DMS 273 (cell line): ENCODE data around the gene C2CD4D.
A peak's percentile ranks its signal among the peaks of the same experiment; 100 is the strongest.

Source experiments
- DNase-seq: peaks from one replicate; lab custom pipeline; 2025; ENCODE audit not compliant: unreplicated experiment; lab: John Stamatoyannopoulos, UW

The C2CD4D gene

DNA sequence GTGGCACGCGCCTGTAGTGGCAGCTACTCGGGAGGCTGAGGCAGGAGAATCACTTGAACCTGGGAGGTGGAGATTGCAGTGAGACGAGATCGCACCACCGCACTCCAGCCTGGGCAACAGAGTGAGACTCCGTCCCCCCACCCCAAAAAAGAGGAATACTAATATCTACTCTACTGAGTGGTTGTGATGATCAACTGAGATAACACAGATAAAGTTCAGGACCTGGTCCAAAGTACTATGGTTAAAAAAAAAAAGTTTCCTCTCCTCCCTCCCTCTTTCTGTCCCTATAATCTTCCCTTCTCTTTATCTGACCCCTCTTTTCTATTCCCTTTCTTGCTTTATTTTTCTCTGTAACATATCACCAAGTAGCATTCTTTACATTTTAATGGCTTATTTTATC is 4.0 kb downstream of the C2CD4D start:
- DNase-seq = no peak

DNA sequence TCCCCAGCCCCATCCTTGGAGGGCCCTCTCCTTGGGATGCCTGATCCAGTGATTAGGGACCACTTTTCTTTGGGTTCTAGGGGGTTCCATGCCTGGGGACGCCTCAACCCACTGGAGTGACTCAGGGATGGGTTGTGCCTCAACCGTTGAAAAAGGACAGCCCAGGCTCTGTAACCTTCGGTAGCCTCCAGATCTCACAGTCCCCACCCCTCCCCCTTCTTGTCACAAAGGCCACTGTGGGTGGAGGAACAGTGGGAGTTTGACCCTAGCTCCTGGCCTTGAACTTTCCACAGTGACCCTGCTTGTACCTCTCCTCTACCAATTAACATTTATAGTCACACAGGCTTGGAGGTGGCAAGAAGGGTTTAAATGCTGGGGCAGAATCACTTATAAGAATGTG is 5.4 kb downstream of the C2CD4D start:
- no peak for DNase-seq

DNA sequence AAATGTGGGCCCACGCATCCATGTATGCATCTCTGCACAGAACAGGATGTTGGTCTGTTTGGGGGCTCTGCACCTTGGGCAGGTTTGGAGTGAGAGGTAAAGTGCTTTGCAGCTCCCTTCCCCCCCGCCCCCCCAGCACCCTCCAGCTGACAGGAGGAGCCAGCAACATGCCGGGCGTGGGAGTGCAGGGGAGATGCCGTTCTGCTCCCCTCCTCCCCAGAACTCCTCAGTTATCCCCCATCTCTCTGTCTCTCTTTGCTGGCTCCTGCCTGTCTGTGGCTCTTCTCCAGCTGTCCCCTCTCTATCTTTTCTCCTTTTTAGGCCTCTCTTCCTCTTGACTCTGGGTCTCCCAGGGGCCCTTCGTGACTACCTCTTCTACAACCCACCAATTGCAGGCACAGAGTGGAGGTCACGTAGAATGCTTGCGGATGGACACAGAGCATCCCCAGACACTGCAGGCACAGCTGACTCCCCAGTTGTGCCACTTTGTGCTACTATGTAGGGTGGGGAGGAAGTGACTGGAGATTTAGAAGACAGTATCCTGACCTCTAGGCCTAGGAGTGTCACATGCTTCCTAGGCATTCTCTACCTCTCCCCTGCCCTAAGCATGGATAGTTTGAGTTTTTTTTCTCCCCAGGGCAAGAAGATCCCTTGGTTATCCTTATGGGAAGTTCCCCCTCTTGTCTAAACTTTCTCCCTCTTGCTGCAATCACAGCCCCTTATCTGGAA is 6.3 kb downstream of the C2CD4D start:
- DNase-seq = no peak

DNA sequence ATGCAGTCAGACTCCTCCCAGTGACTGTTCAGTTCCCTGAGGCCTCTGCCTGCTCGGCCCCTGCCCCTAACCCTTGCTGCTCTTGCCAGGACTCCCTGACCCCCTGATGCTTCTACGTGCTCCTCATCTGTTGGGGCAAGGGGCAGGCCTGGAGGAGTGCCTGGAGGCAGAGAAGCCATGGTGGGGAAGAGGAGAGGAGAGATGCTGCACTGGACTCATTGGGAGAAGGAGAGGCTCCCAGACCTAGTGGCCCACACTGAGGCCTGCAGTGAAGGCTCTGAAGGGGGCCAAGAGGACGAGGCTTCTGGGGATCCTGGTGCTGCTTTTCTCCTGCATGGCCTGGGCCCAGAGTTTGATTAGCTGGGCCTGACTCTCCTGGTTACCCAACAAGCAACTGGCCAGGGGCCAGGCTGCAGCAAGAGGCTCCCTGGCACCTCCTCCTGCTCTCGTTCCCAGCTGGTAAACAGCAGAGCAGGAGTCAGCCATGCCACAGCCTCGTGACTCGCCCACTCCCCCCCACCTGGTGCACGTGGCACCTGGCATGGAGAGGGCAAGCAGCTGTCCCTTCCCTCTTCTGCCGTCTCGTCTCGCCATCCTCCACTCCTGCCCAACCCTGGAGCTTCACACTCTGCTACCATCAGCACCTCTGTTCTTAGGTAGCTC is 7.2 kb downstream of the C2CD4D start:
- peak; percentile 83 for DNase-seq

DNA sequence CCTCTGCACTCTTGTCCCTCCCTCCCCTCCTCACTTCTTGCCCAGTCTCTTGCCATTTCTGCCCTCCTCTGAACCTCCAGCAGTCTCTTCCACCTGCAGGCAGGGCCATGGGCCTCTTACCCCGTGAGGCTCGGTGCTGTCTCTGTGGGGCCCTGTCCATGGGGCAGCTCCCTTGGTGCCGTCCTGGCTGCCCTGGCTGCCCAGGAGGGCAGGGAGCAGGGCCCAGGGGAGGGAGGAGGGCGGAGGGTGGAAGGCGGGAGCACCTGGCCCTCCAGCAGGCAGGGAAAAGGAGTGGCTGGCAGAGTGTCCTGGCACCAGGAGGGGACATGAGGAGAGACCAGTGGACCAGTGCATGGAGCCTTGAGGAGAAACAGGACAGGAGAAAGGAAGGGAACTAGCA is 8.0 kb downstream of the C2CD4D start, which contains the start of gene RORC:
TSS of gene RORC (minus strand) at position 198 of the 400 bp plus-strand sequence. CDS start at position 160, 38 bp downstream.
- DNase-seq = no peak

DNA sequence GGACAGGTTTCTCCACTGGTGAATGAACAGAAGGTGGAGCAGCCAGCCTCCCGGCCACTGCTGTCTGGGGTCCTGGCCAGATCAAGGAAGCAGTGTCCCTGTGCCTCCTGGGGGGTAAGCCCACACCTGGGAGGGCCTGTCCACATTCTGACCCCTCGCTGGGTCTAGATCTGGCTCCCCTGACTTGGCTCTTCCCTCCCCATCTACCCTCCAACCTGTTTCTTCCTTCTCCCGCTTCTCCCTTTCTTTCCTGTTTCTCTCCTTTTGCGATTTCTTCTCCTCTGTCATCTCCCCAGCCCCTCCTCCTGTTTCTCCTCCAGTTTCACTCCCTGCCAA is 8.4 kb downstream of the C2CD4D start:
- DNase-seq = no peak

DNA sequence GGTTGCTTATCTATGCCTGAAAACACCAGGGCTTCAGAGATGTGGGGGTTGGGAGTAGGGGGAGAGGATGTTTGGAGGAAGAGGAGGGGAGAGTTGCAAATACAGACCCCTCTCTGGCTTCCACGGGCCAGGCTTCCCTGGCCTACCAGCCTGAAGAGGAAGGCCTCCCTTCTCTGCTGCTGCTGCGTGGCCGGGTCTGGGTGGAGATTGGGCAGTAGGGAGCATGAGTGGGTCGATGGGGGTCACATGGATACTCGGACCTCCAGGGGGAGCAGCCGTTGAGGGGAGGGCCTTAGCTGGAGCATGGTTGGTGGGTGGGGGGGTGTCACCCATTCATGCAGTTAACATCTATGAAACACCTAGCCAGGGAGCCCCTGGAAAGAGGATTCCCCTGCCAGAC is 9.6 kb downstream of the C2CD4D start:
- no peak for DNase-seq

DNA sequence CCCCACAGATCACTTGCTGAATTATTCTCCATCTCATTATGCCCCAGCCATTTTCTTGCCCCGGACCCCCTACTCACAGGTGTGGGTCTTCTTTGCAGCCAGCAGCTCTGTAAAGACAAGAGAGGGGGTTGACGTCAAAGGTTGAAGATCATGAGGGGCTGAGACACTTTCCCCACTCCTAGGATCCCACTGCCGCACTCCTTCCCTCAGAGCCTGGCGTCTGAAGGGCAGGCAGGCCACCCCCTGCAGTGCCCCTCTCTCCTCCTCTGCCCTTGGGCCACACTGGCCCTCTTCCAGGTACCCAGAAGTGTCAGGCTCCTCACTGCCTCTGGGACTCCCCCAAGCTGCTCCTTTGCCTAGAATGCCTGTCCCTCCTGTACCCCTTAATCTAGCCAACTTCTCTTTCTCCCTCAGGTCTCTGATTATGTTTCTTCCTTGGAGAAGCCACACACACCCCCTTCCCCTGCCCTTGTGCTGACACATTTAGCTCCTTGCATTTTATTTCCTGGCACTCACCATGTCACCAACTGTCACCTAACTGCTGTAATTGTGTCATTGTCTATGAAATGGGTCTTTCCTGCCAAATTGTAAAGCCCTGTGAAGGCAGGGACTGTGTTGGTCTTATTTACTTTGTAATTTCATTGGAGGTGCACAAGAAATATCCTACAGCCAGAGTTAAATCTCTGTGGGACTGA is 10.1 kb downstream of the C2CD4D start:
- DNase-seq = no peak

DNA sequence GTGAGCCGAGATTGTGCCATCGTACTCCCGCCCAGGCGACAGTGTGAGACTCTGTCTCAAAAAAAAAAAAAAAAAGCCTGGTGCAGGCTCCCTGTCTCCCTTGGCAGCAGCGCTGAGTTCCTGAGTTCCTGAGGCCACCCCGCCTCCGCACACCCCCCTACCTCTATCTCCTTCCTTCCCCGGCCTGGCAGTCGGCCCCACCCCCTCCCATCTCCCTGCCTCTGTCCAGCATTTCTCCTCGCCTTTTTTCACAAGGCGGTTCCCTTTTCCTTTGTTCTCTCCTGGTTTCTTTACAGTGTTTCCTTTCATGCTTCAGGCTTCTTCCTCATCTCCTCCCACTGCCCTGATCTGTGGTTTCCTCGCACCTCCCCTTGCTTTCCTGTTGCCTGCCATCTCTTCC is 10.7 kb downstream of the C2CD4D start:
- no peak for DNase-seq

DNA sequence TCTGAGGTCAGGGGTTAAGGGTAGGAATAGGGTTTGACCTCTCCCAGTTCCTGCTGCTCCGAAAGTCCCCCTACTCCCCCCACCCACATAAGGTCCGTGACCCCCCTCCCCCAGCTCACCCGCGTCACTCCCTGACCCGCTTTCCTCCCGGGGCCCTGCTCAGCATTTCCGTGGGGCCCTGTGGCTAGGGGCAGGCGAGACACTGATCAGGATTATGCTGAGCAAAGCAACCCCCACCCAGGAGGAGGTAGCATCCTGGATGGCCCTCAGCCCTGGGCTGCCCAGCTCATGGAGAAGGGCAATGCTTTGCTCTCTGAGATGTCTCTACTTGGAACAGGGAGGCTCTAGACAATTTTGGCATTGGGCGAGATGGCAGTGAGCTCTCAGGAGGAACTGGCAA is 11.8 kb downstream of the C2CD4D start:
- DNase-seq = no peak

DNA sequence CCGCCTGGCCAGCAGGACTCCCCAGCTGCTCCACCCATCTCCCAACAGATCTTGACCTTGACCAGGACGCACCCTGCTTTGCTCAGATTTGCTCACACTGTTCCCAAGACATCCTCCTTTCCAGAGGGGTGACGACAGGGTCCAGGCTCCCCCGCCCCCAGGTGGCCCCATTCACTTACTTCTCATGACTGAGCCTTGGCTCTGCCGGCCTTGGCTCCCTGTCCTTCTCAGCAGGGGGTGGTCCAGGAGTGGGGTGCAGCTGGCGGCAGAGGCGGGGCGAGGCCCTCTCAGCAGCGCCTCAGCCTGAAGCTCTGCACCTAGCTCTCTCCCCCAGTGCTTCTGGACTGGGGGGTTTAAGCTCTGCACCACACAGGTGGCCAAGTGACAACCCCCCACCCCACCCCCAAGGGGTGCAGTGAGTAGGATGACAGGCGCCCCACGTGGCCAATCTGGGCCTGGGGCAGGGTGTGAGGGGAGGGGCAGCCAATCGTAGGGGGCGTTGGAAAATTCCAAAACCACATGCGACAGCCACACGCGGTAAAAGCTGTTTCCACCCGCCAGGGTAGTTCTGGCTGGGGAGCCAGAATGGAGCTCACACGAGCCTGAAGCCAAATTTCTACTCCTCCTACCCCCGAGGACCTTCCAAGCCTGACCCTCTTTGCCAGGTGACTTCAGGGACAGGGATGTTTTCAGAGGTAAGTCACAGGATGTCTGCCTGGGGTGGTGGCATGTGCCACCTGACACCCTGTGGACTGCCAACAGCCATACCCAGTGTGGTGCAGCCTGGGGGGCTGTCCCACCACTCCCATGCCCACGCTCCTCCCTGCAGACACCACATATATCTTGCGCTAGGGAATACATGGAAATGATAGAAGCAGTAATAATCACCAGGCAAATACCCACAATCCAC is 13.6 kb downstream of the C2CD4D start:
- DNase-seq = no peak

DNA sequence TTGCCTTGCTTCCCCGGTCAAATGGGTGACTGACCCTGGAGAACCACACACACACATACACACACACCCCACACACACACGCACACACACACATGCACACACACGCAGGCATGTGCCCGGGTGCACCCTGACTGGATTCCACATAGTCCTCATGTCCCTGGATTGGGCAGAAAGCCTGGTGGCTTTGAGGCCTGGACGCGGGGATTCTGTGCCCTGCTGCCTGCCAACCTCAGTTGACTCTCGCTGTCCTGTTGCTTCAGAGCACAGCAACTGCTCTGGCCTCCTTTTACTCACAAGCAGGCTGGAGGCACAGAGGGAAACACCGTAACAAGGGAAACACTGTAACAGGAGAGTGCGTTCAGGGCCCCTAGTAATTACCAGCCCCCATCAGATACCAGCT is 14.4 kb downstream of the C2CD4D start:
- peak; percentile 42 for DNase-seq

DNA sequence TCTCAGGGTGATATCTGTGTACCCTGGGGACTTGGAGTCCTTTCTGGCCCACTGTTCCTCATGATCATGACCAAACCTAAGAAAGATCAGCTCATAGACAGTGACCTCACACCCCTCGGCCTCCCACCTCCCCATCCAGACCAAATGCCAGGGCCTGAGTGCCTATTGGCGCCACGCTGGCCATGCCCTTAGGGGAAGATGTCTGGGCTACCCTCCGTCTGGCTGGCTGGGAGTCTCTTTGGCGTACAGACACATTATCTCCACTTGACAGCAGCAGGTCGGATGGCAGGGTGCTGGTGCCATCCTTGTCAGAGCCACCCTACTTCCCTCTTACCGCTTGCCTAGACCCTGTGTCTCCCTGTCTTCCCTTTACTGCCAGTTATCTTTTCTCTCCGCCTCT is 16.4 kb downstream of the C2CD4D start:
- DNase-seq = no peak

DNA sequence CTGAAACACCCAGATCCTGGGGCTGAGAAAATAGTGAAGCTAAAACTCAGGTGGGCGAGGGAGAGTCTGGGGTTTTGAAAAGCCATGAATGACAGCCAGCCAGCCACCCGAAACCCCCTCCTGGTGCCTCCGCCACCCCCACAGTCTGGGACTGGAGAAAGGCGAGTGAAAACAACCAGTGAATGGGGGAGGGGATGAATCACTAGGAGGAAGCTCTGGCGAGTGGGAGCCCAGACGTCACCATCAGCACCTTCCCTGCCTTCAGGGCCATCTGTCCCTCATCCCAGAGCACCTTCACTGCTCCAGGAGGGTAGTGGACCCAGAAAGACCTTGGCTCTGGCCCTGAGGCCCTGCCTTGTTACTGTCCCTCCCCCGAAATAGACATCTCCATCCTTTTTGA is 17.2 kb downstream of the C2CD4D start:
- DNase-seq = no peak

DNA sequence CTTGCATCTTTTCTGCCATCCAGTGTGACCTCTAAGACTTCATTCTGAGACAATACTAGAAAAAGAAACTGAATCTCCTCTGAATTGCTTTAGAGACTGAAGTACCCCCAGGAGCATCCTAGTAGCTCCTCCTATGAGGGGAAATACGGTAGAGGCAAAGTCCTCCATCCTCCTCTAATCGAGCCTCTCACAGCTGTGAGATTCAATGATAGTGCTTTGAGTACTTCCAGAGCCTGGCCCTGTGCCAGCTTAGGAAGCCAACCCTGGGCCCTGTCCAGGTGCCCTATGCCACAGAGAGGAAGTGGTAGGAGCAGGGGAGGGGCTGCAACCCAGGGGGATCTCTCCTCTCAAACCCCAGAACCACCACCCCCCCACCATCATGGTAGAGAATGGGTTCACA is 18.7 kb downstream of the C2CD4D start:
- peak; percentile 59 for DNase-seq

DNA sequence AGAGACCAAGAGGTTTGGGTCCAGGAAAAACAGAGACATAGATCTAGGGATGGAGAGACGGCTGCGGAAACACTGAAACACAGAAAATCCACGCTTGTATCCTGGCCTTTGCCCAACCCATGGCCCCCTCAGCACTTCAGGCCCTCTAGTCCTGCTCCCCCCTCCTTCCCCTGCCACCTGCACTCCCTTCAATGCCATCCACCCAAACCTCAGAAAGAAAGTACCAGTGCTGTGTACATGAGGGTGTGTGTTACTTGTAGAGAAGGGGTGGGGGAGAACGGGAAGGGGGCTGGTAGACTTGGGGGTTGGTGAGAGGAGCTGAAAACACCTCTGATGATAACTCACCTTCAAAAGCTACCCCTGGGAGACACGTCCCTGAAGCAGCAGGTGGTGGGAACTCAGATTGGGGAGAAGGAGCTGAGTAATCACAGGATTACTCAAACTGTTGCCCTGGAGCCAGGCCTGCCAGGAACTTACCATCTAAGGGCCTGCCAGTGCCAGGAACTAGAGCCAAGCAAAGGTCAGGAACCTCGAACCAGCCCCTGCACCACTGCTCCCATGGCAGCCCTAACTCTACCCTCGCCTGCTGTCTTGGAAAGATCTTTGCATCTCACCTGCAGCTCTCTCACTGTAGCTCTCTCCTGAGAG is 19.5 kb downstream of the C2CD4D start:
- peak; percentile 14 for DNase-seq

DNA sequence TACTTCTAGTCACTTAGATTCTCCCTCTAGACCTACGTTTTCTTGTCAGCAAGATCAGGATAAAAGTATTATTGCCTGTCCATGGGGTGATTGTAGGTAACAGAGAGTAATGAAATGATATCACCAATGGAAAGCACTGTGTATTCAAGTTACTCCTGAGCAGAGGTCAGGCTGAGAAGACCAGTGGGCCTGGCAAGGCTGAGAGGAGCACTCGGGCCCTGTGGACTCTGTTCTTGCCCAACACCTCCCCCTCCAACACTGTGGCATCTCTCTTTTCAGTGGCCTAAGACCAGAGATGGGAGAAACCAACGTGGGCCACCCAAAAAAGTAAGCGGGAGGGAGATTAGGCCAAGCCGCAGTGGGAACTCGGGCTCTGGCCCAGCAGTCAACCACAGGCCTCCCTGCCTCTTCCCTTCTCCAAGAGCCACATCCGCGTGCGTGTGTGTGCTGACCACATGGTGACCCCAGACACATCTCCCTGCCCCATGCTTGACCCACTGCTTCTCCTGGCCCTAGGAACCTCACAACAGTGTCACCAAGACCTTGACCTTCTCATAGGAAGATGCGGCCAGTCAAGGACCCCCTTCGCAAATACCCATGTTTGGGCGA is 20.3 kb downstream of the C2CD4D start:
- no peak for DNase-seq

DNA sequence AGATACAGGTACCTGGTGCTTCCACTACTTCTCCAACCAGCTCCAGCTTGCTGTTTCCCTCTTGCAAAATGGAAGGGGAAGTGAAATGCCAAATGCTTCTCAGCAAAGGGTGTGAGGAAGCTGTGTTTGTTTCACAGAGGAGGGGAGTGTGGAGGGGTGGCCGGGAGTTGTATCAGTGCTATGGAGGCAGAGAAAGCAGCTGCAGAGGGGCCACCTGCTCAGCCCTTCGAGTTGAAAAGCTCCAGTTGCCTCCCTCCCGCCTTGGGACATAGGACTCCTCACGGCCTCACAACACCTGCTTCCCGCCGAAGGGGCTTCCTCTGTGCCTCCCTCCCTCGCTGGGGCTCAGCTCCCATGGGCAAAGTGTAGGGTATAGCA is 22.3 kb downstream of the C2CD4D start:
- DNase-seq = no peak

DNA sequence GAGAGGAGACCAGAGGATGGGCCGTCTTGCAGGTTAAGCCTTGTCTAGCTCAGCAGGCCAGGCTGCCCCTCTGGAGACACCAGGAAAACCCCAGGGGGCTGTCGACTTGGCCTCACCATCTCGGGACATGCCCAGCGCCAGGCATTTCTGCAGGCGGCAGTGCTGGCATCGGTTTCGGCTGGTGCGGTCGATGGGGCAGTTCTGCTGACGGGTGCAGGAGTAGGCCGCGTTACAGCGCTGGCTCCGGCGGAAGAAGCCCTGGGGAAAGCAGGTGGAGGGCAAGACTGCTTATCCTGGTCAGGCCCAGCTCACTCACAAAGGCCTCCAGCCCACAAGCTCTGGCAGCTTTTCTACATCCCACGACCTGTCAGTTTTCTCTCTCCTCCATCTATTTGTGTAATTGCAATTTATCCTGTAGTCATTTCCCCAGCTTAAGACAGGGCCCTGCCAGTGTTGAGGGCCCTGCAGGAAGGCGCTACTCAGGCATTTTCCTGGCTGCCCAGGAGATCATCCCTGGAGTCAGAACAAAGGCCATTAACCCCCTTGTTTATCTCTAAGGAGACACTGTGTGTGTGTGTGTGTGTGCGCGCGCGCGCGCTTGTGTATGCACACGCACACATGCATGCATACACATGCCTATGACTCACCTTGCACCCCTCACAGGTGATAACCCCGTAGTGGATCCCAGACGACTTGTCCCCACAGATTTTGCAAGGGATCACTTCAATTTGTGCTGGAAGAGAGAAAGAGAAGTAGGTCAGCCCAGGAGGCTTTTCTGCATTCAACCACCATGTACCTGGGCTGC is 22.9 kb downstream of the C2CD4D start:
- DNase-seq = no peak
